Measurements from ENCODE around the gene JADE2.

The JADE2 gene

GRCh38 chr5:134611515-134611914 is 86.0 kb downstream of the JADE2 start:
- no peaks in the 10 kb centered on the region for H3K4me1 ChIP-seq (ENCODE audit: control insufficient read depth, insufficient read depth, low read length)
- H3K9me3 ChIP-seq (ENCODE audit: control insufficient read depth, insufficient read depth, low read depth, low read length) = no peaks in the 10 kb centered on the region
- ChIA-PET POLR2A (no interaction called here), CTCF (no interaction called here)
- peaks cover 48 to 61% of the 10 kb centered on the region in 2 experiments for H3K36me3 ChIP-seq (ENCODE audit: control insufficient read depth in 2 of 2, insufficient read depth in 1 of 2, low read length in 2 of 2)
- H3K4me3 ChIP-seq (ENCODE audit: low read depth, low read length) = no peak overlapping the region
- TF ChIP-seq ZNF10 (tag by site-specific recombination; IDR thresholded peaks at IDR 0.05) (no peak), ZBTB17 (tag by site-specific recombination; IDR thresholded peaks at IDR 0.05) (no peak), ZNF433 (tag by site-specific recombination; IDR thresholded peaks at IDR 0.05; ENCODE audit: low read depth) (no peak), ZNF391 (tag by site-specific recombination; IDR thresholded peaks at IDR 0.05; ENCODE audit: borderline replicate concordance, low read depth) (no peak), SP3 (tag by site-specific recombination; IDR thresholded peaks at IDR 0.05) (no peak), ZNF530 (tag by site-specific recombination; IDR thresholded peaks at IDR 0.05; ENCODE audit: low read depth) (no peak), PRDM2 (tag by site-specific recombination; IDR thresholded peaks at IDR 0.05; ENCODE audit: borderline replicate concordance) (no peak), OVOL3 (tag by site-specific recombination; IDR thresholded peaks at IDR 0.05) (no peak), SCRT2 (tag by site-specific recombination; IDR thresholded peaks at IDR 0.05) (no peak), ZNF48 (tag by site-specific recombination; IDR thresholded peaks at IDR 0.05) (no peak), IKZF3 (tag by site-specific recombination; IDR thresholded peaks at IDR 0.05) (no peak), ZNF621 (tag by site-specific recombination; IDR thresholded peaks at IDR 0.05) (no peak), FEZF1 (tag by site-specific recombination; IDR thresholded peaks at IDR 0.05) (no peak), MEIS1 (CRISPR knock-in tag; IDR thresholded peaks at IDR 0.05; ENCODE audit: borderline replicate concordance) (no peak), ZNF140 (tag by site-specific recombination; IDR thresholded peaks at IDR 0.05) (no peak), ZBTB21 (tag by site-specific recombination; IDR thresholded peaks at IDR 0.05) (no peak), ZNF658 (tag by site-specific recombination; IDR thresholded peaks at IDR 0.05) (no peak), ZBTB49 (tag by site-specific recombination; IDR thresholded peaks at IDR 0.05; ENCODE audit: low read depth) (no peak), SETDB1 (IDR thresholded peaks at IDR 0.05; ENCODE audit: insufficient read length, low read length) (no peak)
- no peak overlapping the region for H3K27ac ChIP-seq (ENCODE audit: extremely low read depth, low read depth, low read length)
